Stimulated activated CD4-positive, alpha-beta T cell treated with anti-CD3 and anti-CD28 coated beads, Interleukin-2, amount 100 ng/mL, for 48 hours (primary cell): ENCODE data around the gene GFRA1.

Source experiments
- DNase-seq, 2 donors: peaks; one replicate each; pipeline ENCODE4 v3.0.0-alpha.2; 2020

Gene GFRA1

GRCh38 chr10:116270771-116271592 is 2.0 kb downstream of the GFRA1 start:
- DNase-seq = no peak

DNA sequence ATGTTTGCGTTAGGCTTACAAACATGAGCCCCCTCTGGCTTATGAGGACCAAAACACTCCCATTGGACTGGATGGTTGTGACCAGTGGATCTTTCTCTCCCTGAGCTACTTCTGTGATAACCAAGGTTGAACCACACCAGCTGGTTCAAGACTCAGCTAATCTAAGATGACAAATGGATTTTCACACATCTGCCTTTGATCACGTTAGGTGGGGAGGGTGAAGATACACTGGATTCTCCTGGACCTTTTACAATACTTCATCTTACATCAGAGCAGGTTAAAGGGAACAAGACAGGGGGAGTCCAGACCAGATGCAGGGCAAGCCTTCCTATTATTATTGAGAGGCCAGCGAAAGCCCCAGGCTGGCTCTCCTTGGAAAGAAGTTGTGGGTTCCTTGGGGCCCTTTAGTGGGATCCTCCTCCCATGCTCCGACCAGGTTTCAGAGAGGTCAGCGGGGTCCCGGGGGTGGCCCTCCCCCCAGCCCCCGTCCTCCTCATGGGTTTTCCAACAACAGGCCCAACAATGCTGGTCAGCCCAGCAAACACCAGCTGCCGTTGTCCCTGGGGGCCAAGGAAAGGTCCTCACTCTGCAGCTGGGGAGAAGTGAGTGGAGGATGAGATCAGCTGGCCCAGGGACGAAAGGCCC is 2.8 kb downstream of the GFRA1 start:
- DNase-seq = no peak

DNA sequence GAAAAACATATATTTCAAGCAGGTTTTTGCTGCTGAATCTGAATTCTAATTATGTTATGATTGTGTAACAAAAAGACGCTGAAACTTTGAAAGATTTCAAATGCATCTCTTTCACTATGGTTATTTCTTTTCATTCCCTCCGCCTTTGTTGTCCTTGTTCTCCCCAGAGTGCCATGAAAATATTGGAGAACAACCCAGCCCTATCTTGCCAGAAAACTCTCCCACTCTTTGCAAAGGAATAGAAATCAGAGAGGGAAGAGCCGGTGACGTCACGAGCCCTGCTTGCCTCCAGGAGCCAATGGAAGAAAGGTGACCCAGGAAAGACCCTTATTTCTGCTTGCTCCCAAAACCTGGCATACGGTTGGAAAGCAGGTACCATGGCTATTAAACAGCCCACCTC is 3.4 kb downstream of the GFRA1 start:
- DNase-seq = no peak

DNA sequence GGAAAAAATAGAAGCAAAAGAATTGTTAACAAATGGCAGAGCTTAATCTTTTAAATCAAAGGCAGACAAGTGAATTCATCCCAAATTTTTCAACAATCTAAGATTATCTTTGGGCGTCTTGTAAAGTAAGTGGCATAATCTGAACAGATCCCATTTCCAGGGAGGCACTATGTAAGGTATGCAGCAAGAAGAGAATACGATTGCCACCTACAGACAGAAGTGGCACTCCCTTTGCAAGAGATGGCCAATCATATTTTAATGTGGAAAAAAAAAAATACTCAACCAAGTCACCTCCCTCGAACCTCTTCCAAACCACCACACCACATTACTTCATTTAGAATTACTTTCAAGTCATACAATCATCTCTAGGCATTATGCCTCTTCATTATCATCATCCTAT is 4.0 kb downstream of the GFRA1 start:
- no peak for DNase-seq

DNA sequence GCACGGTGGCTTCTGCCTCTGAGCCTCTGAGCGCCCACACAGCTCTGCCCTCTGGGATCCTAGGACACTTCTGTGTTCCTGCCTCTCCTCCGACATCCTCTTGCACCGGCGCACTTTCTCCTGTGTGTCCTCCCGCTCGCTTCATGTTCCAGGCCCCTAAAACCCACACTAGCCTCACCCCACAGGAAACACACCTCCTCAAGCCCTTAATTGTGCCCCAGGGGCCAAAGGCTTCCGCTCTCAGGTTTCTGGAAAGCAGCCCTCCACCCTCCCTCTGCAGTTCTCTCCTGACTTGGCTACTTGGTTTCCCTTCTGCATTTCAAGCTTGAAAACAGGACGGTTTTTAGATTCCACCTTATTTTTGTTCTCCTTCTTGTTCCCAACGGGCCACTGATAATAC is 7.3 kb downstream of the GFRA1 start:
- DNase-seq = no peak

- DNase-seq = no peak
These were observed 8.9 kb downstream of the GFRA1 start for GRCh38 chr10:116263870-116264655.

- no peak for DNase-seq
These were observed 10.3 kb downstream of the GFRA1 start for GRCh38 chr10:116262678-116263077.

DNA sequence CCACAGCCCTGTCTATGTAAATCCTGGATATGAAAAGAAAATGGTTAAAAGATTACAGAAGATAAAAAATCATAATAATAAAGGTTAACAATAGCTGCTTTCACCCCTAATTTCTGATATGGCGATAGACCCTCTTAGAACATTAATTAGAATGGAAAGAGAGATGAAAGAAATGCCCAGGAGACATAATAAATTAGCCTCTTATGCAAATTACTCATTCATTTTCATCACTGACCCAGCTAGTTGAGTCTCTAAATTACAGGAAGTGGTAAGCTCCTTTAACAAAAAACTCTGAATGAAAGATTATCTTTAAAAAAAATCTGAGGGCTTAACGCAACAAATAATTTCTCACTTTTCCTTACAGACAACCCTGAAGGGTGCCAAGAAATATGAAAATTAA is 12.4 kb downstream of the GFRA1 start:
- DNase-seq = no peak

- DNase-seq = no peak
These were observed 13.4 kb downstream of the GFRA1 start for GRCh38 chr10:116259638-116260037.

DNA sequence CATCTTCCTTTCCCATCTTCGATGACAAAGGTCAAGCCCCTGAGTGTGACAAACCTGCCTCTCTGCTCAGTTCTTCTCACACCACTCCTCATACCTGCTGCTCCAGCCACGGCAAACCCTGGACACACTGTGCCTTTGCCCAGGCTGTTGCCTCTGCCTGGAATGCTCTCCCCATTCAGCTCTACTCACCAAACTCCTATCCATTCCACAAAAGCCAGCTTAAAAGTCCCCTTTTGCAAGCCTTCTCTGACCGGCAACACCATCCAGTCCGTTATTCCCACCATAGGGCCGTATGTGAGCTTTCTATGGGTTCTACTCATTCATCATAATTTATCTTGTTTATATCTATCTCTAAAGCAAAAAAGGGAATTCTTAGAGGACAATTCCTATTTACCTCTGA is 15.2 kb downstream of the GFRA1 start:
- no peak for DNase-seq

DNA sequence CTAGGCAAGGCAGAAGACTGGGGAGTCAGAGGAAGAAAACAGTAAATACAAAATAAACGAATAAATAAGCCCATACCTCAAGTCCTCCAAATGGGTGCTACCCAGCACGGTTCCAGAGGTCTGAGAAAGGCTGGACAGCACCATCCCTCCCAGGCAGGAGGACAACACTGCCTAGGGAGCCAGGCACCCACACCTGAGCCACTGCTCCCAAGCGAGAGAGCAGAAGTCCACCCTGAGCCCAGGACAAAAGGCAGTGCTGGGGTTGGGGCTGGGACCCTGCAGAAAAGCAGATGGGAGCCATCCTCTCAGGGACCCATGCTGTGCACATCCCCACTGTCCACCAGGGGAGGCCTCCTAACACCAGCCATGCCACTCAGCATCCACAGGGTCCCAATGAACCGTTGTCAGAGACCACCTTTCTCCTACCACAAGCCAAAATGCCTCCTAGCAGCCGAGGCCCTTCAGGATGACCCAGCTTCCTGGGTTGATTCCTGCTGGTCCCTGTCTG is 16.2 kb downstream of the GFRA1 start:
- no peak for DNase-seq

GRCh38 chr10:116255886-116256751 is 16.9 kb downstream of the GFRA1 start:
- DNase-seq = no peak

GRCh38 chr10:116254422-116255155 is 18.4 kb downstream of the GFRA1 start:
- no peak for DNase-seq

- DNase-seq = no peak
These were observed 19.3 kb downstream of the GFRA1 start for GRCh38 chr10:116253716-116254115.

GRCh38 chr10:116251602-116252395 is 21.2 kb downstream of the GFRA1 start:
- no peak for DNase-seq

- no peak for DNase-seq
These were observed 25.3 kb downstream of the GFRA1 start for GRCh38 chr10:116247691-116248090.

DNA sequence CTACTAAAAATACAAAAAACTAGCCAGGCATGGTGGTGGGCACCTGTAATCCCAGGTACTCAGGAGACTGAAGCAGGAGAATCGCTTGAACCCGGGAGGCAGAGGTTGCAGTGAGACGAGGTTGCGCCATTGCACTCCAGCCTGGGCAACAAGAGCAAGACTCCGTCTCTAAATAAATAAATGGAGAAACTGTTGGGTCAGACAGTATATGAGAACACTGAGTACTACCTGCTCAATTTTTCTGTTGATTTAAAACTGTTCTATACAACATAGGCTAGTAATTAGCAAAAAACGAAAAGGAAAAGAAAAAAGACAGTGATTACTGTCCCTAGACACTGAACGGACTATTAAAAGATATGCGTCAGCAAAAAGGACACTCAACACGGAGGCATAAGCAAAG is 26.7 kb downstream of the GFRA1 start:
- DNase-seq = no peak

- no peak for DNase-seq
These were observed 27.9 kb downstream of the GFRA1 start for GRCh38 chr10:116245156-116245555.

GRCh38 chr10:116241642-116242410 is 31.2 kb downstream of the GFRA1 start:
- DNase-seq = no peak

DNA sequence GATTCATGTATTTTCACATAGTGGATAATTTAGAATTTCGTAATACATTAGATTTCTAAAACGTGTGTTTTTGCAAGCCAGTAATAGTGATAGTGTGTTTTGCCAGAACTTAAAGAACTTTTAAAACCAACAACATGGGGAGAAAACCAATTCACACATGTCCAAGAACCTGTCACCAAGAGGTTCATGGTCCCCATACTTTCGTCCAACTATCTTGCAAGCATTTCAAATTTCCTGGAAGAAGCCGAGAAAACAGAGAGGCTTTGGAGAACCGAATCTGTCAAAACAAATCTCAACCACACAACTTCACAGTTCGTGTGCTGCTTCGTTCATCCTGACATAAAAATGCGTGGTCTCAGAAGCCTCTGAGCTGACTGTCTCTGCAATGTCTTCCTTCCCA is 31.9 kb downstream of the GFRA1 start:
- DNase-seq = no peak
